Lower leg skin (tissue), 3 donors: ENCODE data around the gene SPON1.

ENCODE experiments used
- POLR2A ChIP-seq, 2 donors: fragments of 450-650 bp; IDR thresholded peaks; one replicate each; pipeline ENCODE4 v1.6.1; 2016 to 2017; ENCODE audit warnings: antibody characterized with exemption in 2 of 2, mild to moderate bottlenecking in 1 of 2, moderate library complexity in 1 of 2
- TF ChIP-seq, protein P1 (sequence below), 3 donors: fragments of 450-650 bp; IDR thresholded peaks; one replicate each; pipeline ENCODE4 v1.5.1; 2016; ENCODE audit warnings: antibody characterized with exemption in 3 of 3, mild to moderate bottlenecking in 3 of 3, moderate library complexity in 2 of 3

DNA sequence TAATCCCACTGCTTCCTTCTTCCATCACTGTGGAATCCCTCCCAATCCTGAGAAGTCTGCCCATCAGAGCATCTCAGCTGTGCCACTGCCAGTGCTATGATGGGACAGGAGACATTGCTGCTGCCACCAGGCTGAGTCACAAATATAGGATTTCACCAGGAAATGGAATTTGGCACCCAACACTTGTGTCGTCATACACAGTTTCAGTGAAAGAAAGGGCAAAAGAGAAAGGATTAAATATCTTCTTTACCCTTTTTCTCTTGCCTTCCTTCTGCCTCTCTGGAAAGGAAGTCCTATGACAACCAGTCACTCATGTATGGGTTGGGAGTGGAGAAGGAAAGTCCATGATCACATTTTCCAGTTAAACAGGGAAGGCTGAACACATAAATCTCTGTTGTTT lies 133.4 kb downstream of the SPON1 start:
- TF ChIP-seq POLR2A (IDR thresholded peaks at IDR 0.05): no peak
- TF ChIP-seq, protein P1, sequence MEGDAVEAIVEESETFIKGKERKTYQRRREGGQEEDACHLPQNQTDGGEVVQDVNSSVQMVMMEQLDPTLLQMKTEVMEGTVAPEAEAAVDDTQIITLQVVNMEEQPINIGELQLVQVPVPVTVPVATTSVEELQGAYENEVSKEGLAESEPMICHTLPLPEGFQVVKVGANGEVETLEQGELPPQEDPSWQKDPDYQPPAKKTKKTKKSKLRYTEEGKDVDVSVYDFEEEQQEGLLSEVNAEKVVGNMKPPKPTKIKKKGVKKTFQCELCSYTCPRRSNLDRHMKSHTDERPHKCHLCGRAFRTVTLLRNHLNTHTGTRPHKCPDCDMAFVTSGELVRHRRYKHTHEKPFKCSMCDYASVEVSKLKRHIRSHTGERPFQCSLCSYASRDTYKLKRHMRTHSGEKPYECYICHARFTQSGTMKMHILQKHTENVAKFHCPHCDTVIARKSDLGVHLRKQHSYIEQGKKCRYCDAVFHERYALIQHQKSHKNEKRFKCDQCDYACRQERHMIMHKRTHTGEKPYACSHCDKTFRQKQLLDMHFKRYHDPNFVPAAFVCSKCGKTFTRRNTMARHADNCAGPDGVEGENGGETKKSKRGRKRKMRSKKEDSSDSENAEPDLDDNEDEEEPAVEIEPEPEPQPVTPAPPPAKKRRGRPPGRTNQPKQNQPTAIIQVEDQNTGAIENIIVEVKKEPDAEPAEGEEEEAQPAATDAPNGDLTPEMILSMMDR (IDR thresholded peaks at IDR 0.05): no peak
